Mucosa of gallbladder (tissue), 1 donor: ENCODE data around the gene STAT5A. TPM values are rescaled to one million over a fixed set of nuclear protein-coding genes. Genes with fewer than 3 reads are reported as not detected.
A peak's percentile ranks its signal among the peaks of the same experiment; 100 is the strongest.
"Not testable (repeated sequence)": the region's sequence is repeated elsewhere in the genome, so short reads cannot be mapped to it uniquely, and the experiment has no call there.

Experiments
- DNase-seq: peaks from one replicate; pipeline ENCODE4 v3.0.0-alpha.2; 2020; ENCODE audit warnings: low spot score
- total RNA-seq: library from RNA; stranded (reverse); gene quantifications from one replicate; pipeline ENCODE4 v1.2.1, GENCODE V29; 2021
- donor health status: DM: no; HTN: no; CAD: no.

The STAT5A gene
- total RNA-seq, 1 donor from 2014 or later: 30.8 TPM

DNA sequence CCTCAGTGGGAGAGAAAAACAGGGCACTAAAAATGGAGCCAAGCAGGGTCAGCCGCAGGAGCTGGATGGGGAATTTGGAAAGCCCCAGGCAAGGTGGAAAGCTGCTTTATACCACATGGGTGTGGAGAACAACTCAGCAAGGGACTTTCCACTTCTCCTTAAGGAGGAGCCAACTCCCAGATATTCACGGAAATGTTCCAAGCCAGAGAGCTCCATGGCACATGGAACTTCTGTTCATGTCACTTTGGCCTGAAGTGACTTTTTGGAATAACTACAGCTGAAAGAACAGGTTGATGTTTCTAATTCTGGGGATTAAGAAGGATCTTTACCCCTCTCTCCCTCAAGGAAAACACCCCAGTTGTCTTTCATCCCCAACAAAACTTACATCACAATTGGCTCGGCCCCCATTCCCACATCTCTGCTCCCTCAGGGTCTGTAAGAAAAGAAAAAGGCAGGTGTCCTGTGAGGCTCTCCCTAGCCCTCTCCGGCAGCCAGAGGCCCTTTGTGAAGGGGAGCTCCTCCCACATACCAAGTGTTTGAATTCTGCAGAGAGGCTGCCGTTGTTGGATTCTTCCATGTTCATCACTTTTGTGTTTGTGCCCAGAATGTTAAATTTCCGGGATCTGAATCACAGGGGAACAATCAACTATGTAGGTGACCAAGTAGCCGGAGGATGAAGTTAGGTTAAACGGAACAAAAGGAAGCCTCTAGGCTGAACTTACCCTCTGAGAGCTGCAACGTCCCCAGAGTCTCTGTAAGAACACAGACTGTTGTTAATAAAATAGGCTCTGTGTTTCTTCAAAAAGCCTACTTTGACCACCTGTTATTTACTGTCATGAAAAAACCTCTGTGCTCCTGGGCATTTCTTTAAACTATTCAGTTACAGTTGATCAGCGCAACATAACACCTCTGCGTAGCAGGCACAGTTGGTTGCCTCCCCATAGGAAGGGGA, 41.0 kb downstream of the STAT5A start:
- no peak for DNase-seq

- no peak for DNase-seq
Measured at GRCh38 chr17:42333053-42333452, 44.8 kb downstream of the STAT5A start.

DNA sequence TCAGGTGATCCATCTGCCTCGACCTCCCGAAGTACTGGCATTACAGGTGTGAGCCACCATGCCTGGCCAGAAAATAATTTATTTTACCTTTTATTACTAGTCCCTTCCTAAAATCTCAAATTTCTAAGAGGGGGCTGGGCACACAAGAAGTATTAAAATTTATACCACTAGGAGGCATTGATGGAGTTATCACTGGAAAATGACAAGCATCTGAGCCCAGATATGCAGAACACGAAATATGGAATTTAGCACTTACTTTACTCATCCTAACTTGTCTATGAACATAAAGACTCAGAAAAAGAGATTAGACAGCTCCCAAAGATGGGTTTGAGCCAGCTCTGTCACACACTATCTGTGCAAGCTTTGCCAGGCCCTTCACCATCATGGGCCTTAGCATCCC, 46.4 kb downstream of the STAT5A start:
- no peak for DNase-seq

DNA sequence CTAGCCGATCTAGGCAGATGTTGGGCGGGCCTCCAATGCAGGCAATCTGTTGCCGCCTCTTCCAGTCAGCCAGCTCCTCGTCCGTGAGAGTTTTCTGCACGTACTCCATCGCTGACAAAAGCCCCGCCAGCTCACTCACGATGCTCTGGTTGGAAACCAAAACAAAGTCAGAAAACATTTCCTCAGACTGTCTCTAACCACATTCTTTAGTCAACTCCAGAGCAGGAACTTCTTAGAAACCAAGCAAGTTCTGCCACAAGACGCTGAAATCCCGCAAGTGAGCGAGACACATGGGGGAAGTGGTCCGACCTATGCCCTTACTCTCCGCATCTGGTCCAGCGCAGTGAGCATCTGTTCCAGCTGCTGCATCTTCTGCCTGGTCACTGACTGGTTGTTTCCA, 49.1 kb downstream of the STAT5A start:
- DNase-seq: no peak

DNA sequence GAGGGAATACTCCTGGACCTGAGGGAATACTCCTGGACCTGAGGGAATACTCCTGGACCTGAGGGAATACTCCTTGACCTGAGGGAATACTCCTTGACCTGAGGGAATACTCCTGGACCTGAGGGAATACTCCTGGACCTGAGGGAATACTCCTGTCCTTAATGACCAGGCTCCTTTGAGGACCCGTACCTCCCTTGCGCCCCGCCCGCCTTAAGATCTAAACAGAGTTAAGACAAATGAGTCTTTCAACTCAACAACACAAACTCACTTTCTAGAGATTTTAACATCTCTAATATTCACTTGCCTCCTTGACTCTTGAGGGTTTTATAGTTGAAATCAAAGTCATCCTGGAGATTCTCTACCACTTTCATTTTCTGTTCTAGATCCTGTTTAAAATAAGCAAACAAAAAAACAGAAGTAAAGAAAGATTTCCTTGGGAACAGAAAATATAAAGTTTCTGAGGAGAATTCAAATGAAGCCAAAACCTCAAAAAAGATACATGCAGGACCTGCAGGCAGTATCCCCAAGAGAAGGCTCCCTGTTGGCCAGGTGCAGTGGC, 50.2 kb downstream of the STAT5A start:
- no peak for DNase-seq

- no peak for DNase-seq
Measured at GRCh38 chr17:42339221-42339620, 50.9 kb downstream of the STAT5A start.

- DNase-seq: no peak
Measured at GRCh38 chr17:42340691-42341127, 52.4 kb downstream of the STAT5A start.

DNA sequence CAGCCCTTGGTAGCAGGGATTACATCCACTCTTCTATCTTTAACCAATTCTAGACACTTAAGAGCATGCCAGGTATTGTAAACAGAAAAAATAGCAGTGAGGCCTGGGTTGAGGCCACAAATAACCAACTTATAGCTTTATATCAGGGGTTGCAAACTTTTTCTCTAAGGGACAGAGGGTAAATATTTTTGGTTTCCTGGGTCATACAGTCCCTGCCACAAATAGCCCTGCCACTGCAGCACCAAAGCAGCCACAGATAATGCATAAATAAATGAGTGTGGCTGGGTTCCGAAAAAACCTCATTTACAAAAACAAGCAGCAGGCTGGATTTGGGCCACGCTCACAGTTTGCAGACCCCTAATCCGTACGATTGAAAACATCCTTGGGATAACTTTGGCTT, 53.3 kb downstream of the STAT5A start:
- no peak for DNase-seq

DNA sequence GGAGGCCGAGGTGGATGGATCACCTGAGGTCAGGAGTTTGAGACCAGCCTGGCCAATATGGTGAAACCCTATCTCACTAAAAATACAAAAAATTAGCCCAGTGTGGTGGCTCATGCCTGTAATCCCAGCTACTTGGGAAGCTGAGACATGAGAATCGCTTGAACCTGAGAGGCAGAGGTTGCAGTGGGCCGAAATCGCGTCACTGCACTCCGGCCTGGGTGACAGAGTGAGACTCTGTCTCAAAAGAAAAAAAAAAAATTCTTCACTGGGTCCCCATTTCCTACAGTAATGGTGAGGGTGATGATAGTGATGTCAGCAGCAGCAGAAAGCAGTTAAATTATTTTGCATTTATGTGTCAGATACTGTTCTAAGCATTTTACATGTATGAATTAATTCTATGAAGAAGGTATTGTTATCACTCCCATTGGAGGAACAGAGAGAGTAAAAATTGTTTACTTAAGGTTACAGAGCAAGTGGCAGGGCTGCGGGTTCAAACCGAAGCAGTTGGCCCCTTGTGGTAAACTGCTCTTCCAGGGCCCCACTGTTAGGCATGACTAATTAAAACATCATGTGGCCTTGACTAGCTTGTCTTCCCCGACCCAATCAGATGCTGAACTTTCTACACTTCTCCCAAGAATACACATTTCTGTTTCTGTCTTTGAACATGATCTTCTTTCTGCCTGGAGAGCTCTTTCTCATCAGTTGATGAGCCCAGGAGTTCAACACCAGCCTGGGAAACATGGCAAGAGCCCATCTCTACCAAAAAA, 54.1 kb downstream of the STAT5A start:
- DNase-seq: no peak

GRCh38 chr17:42345396-42346073, 57.2 kb downstream of the STAT5A start:
- DNase-seq: no peak

DNA sequence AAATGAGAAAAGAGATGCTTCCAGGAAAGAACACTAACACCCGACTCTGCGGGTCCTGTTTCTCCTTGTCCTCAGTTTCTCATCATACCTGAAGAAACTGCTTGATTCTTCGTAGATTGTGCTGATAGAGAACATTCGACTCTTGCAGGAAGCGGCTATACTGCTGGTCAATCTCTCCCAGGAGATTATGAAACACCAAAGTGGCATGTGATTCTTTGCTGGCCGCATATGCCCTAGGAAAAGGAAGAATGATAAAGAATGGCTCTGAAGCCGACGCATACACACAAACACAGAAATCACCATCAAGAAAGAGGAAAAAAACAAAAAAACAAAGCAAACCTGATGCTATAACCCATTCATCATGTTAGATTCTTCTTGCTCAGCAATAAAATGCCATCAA, 58.2 kb downstream of the STAT5A start:
- DNase-seq: no peak

DNA sequence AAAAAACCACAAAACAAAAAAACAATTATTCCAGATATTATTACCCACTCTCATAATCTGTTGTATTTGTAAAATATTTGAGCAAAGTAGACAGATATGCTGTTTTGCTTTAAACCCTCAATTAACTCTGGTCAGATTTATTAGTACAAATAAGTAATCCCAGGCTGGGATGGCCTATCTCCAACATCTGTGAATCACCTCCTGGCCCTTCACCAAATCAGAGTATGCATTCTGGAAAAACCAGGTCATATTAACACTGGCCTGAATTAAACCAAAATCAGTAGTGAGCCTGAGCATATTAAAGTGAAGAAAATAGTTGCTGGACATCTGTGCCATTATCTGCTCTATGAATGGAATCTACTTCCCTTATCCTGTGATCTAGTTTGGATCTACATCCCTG, 58.9 kb downstream of the STAT5A start:
- DNase-seq: peak; percentile 59

GRCh38 chr17:42347606-42348005, 59.3 kb downstream of the STAT5A start:
- no peak for DNase-seq

DNA sequence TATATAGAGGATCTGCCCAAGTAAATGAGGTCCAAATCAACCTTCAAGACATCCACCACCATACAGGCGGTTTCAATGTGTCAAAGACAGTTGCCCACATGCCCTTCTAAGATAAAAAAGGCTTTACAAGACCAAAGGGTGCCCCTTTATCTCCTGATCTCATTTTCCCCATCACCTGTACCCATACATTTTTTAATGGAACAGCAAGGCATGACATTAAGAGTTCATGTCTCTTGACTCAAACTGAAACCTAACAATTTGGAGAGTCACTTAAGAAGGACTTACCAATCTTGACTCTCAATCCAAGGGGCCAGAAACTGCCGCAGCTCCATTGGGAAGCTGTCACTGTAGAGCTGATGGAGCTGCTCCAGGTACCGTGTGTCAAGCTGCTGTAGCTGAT, 59.8 kb downstream of the STAT5A start:
- DNase-seq: no peak

- DNase-seq: no peak
Measured at GRCh38 chr17:42354956-42355843, 66.9 kb downstream of the STAT5A start.

- no peak for DNase-seq
Measured at GRCh38 chr17:42358434-42358833, 70.1 kb downstream of the STAT5A start.

GRCh38 chr17:42359133-42359532, 70.8 kb downstream of the STAT5A start:
- no peak for DNase-seq

DNA sequence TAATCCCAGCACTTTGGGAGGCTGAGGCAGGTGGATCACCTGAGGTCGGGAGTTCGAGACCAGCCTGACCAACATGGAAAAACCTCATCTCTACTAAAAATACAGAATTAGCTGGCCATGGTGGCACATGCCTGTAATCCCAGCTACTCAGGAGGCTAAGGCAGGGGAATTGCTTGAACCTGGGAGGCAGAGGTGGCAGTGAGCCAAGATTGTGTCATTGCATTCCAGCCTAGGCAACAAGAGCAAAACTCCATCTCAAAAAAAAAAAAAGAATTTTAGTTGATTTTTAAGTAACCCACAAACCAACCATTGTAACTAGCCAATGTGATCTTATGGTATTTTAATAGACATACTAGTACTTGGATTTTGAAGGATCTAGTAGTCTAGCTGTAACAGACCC, 72.1 kb downstream of the STAT5A start:
- DNase-seq: not testable (repeated sequence)
